GM19239 (cell line): ENCODE measurements around the gene LMTK2.

Source experiments
- DNase-seq: peaks from one replicate; pipeline ENCODE4 v3.0.0; 2011; ENCODE audit warnings: low spot score; ENCODE audit not compliant: insufficient read length
- FAIRE-seq: peaks from 2 replicates; lab custom pipeline; 2011; peaks lifted over from hg19 to GRCh38; lab: Jason Lieb, UNC

Gene LMTK2

DNA sequence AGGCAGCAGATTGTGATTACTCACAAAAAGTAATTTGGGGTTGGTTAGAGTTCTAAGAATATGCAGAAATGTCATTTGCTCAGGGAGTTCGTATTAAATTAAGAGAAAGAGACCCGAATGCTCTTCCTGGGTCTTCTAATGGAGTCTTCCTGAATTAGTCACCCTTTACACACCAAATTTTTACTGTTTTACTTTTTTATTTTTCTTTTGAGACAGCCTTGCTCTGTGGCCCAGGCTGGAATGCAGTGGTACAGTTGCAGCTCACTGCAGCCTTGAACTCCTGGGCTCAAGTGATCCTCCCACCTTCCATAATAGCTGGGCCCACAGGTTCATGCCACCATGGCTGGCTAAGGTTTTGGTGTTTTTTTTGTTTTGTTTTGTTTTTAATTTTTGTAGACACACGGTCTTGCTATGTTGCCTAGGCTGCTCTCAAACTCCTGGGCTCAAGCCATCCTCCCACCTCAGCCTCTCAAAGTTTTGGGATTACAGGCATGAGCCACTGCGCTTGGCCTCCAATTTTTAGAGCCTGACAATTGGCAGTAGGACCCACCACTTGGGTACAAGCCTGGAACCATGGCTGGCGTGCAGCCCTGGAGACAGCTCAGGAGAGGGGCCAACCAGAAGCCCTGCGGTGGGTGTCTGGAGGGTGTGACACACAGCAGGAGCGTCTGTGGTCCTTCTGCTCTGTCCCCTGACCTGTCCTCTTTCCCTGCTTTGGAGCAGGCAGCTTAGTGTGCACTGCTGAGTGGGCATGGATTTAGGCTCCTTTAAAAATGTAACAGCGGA, 88.2 kb downstream of the LMTK2 start:
- DNase-seq: no peak

DNA sequence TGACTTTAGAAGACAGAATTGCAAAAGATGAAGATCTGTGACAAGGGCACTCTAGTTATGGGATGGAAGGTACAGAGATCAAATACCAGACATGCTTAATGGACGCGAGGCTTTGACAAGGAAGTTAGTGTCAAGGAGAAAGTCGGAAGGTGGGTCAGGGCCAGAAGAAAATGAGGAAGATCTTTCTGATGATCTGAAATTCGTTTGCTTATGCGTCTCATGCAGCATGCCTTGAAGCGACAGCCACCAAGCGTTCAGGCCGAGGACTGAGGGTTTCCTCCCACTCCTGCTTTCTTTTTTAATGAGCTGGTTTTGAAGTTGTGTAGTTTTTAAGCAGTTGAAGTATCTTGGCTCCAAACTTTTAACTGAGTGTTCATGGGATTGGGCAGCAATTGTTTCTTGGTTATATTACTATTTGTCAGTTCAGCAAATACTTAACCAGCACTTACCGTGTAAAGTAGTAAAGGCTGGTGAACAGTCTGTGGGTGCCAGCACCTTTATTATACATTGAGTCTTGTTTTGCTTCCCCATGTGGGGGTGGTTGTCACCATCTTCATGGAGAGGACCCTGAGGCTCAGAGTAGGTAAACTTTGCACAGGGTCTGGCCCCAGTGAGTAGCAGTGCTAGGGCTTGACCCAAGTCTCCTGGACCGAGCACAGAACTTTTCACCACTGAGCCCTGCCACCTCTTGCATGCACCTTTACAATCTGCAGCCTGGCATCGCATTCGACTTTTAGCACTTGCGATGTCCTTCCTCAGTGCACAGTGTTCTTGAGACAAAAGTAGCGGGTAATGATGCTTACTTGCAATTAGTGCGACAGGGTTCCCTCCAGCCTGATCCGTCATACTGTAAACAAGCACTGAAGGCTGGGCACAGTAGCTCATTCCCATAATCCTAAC, 90.3 kb downstream of the LMTK2 start:
- FAIRE-seq: no peak
- DNase-seq: no peak

More for the DNA sequence above, 88.2 kb downstream of the LMTK2 start:
- FAIRE-seq: no peak

DNA sequence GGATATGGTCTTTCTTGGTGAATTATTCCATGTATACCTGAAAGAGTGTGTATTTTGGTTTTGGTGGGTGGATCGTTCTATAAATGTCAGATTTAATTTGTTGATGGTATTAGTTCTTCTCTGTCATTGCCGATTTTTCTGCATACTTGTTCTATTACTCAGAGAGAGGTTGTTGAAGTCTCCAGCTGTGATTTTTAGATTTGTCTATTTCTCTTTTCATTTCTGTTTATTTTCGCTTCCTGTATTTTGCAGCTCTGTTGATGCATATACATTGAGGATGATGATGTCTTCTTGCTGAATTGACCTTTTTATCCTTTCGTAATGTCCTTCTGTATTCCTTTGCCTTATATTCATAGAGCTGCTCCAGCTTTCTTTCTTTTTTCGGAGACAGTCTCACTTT, 92.5 kb downstream of the LMTK2 start:
- DNase-seq (no peak), FAIRE-seq (no peak)

DNA sequence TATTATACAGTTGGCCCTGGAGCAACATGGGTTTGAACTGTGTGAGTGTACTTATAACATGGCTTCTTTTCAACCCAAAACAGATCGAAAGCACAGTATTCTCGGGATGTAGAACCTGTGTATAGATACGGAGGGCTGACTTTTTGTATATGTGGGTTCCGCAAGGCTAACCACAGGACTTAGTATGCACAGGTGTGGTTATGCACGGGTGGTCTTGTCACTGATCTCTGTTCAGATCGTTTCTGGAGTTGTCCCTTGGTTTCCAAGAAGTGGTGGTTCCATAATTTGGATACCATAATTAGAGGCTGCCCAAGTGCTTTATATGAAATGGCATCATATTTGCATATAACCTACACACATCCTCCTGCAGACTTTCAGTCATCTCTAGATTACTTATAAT, 93.7 kb downstream of the LMTK2 start:
- DNase-seq (no peak), FAIRE-seq (peak; percentile 86)

DNA sequence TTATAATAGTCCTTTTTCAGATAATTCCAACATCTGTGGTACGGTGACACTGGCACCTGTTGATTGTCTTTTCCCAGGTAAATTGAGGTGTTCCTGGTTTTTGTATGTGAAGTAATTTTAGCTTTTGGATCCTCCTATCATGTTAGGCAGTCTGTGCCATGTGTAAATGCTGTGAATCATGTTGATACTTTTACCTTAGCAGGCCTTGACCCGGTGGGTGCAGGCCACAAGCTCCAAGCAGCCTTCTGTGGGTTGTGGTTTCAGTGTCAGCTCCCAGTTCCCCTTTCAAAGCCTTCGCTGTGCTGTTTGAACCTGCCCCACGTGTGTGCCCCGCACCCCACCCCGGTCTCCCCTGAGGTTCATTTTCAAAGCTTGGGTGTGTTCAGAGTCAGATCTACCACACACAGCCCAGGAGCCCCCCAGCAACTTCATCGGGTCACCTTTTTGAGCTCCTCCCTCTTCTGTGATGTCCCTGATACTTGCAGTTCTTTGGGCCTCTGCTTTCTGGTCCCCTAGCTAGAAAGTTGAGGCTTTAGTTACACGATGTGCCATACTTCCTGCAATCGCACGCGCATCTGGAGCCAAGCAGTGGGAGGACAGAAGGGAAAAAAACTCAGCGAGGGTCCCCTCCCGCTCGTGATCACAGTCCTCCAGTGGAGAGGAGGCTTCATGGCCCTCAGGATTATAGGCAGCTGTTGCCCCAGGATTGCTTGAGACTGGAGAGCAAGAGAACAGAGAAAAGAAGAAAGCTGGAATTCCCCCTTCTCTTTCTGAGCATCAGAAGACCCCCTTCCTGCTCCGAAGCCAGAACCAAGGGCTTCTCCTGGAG, 95.9 kb downstream of the LMTK2 start:
- DNase-seq (peak; percentile 93), FAIRE-seq (peak; percentile 98)

DNA sequence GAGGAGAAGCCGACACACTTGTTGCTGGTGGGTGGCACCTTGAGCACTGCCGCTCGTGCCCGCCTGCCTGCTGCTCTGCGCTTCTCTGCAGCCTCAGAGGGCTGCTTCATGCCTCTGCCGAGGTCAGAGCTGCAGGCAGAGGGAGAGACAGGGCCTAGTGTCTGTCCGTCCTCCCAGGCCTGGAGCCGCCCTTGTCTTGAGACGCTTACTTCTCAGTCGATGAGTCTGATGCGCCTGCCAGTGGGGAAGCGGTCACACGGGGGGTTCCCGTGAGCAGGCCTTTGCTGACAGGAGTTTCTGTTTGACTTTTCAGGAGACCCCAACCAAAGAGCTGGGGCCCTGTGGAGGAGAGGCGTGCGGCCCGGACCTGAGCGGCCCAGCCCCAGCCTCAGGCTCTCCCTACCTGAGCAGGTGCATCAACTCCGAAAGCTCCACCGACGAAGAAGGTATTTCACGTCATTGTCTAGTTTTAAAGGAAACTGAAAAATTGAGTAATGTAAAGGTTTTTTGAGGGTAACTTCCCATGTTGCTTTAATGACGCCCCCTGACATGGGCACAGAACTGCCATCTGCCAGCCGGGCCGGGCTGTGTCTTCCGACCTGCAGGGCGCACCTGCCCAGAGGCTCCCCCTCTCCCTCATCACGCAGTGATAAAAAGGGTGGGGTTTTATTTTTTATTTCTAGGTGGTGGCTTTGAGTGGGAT, 96.8 kb downstream of the LMTK2 start:
- peak; percentile 72 for FAIRE-seq
- DNase-seq: no peak

DNA sequence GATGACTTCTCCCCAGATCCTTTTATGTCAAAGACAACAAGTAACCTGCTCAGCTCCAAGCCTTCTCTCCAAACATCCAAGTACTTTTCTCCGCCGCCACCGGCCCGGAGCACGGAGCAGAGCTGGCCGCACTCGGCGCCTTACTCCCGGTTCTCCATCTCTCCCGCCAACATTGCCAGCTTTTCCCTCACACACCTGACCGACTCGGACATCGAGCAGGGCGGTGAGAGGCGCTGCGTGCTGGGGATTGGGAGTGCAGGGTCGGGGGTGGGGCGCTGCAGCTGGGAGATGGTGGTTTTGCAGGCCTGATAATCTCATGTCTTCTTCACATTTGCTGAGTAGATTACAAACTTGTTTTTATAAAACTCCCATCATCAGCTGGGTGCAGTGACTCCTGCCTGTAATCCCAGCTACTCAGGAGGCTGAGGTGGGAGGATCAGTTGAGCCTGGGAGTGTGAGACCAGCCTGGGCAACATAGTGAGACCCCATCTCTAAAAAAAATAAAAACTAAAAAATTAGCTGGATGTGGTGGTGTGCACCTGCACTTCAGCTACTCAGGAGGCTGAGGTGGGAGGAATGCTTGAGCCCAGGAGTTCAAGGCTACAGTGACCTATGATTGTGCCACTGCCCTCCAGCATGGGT, 97.4 kb downstream of the LMTK2 start:
- DNase-seq: no peak
- no peak for FAIRE-seq

DNA sequence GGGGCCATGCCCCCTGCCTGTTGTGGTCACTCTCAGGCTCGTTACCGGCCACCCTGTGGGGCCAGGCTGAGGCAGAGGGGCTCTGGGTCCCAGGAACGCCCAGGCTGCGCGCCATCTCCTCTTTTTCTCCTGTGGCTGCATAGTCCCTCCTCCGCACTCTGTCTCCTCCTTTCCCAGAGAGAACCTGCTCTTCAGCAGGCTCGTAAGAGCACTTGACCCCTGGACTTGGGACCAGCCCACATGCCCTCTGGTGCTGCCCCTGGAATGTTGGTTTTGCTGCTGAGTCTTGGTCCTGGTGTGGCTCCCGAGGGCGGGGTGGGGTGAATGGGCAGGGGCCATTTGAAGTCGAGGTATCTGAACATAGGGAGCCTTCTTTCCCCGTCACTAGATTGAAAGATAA, 98.0 kb downstream of the LMTK2 start:
- DNase-seq (no peak), FAIRE-seq (no peak)

DNA sequence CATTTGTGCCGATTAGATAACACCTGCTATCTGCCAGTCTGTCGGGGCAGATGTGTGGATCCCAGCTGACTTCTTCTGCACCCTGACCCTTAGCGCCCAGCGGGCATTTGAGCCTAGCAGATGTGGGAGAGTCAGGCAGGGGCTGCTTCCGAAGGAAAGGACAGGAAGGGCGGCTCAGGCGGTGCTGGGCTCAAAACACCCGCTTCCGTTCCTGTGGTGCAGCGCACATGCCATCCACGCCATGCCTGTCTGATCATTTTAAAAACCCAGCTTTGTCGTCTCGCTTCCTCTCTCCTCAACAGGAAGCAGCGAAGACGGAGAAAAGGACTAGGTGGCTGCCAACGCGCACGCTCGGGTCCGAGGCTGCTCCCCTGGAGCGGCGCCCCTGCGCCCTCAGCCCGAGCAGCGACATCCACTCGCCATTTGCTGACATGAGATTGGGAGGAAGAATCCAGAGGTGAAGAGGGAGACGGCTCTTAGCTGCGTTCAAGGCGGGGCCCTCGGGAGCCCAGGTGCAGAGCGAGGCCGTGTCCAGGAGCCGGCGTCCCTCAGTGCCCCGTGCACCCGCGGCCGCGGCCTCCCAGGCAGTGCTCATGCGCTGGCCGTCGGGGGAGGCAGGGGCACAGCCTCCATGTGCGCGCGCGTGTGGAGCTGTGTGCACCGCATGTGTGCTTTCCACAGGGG, 98.6 kb downstream of the LMTK2 start:
- no peak for DNase-seq
- no peak for FAIRE-seq

DNA sequence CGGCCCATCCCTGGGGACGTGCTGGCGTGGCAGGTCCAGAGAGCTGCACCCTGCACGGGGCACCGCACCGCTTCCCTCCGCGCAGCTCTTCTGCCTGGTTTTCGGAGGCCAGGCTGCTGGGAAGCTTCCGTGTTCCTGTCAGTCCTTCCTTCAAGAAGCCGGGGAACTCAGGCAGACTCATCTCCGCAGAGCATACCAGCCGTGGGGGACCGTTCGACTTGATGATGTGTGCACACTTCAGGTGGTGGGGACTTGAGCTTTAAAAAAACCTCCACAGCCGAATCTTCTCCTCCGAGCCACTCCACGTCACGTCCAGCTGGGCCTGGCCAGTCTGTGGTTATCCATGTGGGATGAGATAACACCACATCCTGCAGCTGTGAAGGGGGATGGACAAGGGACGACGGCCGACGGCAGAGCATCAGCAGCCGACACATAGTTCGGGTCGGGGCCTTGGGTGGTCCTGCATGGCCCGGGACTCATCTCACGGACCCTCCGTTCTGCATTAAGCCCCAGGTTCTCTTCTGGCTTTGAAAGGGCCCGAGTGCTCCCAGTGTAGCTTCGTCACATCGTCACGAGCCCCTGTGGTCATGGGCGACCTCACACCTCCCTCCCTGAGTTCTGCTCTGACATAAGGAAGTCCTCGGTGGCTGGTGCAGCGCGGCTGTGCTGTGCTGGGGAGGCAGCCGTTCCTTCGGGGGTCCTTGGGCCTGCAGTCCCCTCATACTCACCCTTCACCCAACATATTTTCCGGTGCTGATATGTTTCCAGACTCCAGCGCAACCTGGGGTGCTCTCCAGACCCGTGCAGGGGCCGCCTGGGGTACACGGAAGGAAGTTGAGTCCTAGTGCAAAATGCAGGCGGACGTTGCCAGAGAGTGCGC, 100.0 kb downstream of the LMTK2 start:
- FAIRE-seq (no peak), DNase-seq (no peak)

DNA sequence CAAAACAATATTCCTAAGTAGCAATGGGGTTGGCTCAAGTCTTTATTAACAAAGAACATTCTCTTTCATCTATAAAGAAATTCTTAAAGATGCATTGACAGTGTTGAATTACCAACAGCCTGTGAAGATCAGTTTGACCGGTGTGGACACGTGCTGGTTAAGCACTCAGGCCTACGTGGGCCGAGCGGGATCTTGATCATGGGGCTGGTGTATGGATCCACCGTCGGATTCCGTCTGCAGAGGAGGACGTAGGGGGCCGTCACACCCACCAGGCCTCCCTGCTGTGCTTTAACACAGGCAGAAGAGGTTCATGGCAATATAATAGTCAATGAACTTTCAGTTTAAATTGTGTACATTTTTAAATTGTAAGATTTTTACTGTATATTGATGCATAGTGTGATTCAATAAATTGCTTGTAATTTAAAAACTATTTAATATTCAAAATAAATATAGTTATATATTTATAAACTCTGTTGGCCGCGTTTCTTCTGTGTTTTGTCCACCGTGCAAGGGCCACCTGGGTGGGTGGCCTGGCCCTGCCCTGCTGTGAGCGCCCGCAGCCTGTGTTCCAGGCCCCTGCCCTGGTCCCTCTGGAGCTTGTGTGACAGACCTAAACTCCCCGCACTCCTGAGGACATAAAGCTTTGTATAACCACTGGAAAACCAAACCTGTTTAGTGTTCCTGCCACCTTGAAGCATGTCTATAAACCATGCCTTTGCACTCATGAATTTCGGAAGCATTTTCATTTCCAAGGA, 102.7 kb downstream of the LMTK2 start:
- no peak for FAIRE-seq
- no peak for DNase-seq

DNA sequence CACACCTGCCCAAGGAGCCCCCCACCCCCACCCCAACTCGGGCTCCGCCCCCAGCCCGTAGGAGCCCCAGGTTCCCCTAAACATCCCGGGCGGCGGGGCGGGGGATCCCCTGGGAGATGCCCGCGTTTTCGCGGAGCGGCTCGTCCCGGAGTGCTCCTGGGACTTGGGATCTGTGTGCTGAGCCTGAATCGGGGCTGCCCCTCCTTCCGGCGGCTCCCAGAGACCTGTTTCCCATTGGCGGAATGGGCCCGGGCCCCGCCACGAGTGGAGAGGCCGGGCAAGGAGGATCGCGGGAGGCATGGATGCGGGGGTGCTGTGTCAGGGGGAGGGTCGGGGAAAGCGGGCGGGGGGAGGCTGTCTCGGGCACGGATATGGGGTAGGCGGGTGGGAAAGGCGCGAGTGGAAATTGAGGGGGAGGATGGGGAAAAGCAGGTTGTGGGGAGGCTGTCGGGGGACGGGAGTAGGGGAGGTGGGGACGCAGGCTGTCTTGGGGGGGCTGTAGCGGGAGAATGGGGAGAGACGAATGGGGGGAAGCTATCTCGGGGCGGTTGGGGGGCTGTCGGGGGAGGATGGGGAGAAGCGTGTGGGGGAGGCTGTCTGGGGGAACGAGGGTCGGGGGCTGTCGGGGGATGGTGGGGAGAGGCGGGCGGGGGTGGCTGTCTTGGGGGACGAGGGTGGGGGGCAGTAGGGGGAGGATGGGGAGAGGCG, 104.0 kb downstream of the LMTK2 start:
- DNase-seq (no peak), FAIRE-seq (no peak)

DNA sequence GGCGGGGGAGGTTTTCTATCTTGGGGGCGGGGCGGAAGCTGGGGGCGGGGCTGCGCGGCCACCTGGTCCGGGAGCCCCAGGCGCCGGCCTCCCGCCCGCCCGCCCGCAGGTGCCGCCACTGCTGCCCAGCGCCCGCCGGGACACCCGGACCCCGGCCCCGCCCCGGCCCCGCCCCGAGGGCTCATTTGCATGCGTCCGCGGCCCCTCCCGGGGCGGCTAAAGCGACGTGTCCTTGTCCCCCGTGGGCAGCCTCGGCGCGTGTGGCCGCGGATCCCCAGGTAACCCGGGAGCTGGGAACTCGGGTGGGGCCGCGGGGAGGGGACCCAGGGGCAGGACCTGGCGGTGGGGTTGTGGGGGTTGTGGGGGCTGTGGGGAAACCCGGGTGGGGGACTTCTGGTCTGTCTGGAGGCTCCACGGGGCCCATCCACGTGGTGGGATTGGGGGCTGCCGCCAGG, 104.6 kb downstream of the LMTK2 start, which contains the start of gene BHLHA15:
Gene BHLHA15 (plus strand): TSS at position 219 of the 455 bp plus-strand sequence. CDS start 871 bp downstream, outside the sequence.
- peak; percentile 79 for DNase-seq
- FAIRE-seq: no peak

DNA sequence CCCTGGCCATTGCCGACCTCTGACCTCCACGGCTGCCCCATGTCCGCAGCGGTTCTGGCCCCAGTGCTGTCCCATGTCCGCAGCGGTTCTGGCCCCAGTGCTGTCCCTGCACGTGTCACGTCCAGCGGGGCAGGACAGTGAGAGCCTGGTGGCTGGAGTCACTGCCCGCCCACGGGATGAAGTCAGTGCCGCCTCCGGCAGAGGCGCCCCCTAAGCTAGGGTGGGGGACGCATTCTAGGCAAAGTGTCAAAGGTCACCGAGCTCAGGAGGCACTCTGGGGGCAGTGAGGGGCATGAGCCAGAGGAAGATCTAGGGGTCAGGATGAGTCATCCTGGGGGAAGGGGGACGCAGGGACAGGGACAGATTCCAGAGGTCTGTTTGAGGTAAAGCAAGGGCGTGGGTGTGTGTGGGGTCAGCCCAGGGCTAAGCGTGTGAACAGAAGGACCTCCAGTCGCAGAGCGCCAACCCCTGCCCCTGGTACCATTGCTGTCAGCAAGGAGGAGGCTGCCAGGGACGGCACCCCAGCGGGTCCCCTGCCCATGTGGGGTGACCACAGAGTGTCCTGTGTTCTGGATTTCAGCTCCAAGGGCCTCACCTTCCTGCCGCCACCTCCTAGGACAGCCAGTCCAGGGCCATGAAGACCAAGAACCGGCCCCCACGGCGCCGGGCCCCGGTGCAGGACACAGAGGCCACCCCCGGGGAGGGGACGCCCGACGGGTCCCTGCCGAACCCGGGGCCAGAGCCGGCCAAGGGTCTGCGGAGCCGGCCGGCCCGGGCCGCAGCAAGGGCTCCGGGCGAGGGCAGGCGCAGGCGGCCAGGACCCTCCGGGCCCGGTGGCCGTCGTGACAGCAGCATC, 105.2 kb downstream of the LMTK2 start:
- FAIRE-seq (no peak), DNase-seq (no peak)

DNA sequence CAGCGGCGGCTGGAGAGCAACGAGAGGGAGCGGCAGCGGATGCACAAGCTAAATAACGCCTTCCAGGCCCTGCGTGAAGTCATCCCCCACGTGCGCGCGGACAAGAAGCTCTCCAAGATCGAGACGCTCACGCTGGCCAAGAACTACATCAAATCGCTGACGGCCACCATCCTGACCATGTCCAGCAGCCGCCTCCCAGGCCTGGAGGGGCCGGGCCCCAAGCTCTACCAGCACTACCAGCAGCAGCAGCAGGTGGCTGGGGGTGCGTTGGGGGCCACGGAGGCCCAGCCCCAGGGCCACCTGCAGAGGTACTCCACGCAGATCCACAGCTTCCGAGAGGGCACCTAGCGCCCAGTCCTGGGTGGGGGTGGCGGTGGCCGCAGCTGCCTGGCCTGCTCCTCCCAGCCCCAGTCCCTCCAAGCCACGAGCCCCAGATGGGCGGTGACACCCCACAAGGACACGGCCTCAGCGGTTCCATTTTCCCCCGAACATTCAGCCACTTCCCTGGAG, 105.9 kb downstream of the LMTK2 start:
- DNase-seq (no peak), FAIRE-seq (no peak)
